Left ventricle myocardium inferior (tissue), 1 donor: ENCODE results near the gene BNIP1. TPM values are rescaled to one million over a fixed set of nuclear protein-coding genes. Genes with fewer than 3 reads are reported as not detected.
A peak's percentile ranks its signal among the peaks of the same experiment; 100 is the strongest.

Experiments used
- DNase-seq: peaks from one replicate; pipeline ENCODE4 v3.0.0-alpha.2; 2020
- H3K27ac ChIP-seq: fragments of 200-600 bp; replicated peaks from 2 replicates; pipeline ENCODE4 v1.8.0; 2021
- H3K27me3 ChIP-seq: fragments of 200-600 bp; 2 replicates; pipeline ENCODE4 v1.8.0; 2021; ENCODE audit warnings: low read depth
- H3K36me3 ChIP-seq: fragments of 200-600 bp; 2 replicates; pipeline ENCODE4 v1.8.0; 2021
- H3K4me1 ChIP-seq: fragments of 200-600 bp; 2 replicates; pipeline ENCODE4 v1.8.0; 2021
- H3K4me3 ChIP-seq: fragments of 200-600 bp; 2 replicates; pipeline ENCODE4 v1.8.0; 2021; ENCODE audit warnings: mild to moderate bottlenecking, moderate library complexity
- H3K9me3 ChIP-seq: fragments of 200-600 bp; replicated peaks from 2 replicates; pipeline ENCODE4 v1.8.0; 2021
- intact Hi-C: fragments of 100-400 bp; cut with micrococcal nuclease; formaldehyde crosslinking; loops from one replicate; pipeline ENCODE4 v1.11.0; 2022
- total RNA-seq: library from RNA; stranded (reverse); fragmentation: NEBNext Ultra II Directional; extraction: Animal tissue kit (Norgen Biotek cat#: 25700); gene quantifications from one replicate; pipeline ENCODE4 v1.2.1, GENCODE V29; 2021
- TF ChIP-seq, protein P1 (sequence below): fragments of 200-600 bp; IDR thresholded peaks from 2 replicates; pipeline ENCODE4 v1.8.0; 2021; ENCODE audit warnings: antibody characterized with exemption, mild to moderate bottlenecking, borderline replicate concordance
- donor health status: DM: no; HTN: yes; CAD: no; lungs with severe emphysema.

Gene BNIP1
- total RNA-seq, 1 donor from 2014 or later, result 11.7 TPM

DNA sequence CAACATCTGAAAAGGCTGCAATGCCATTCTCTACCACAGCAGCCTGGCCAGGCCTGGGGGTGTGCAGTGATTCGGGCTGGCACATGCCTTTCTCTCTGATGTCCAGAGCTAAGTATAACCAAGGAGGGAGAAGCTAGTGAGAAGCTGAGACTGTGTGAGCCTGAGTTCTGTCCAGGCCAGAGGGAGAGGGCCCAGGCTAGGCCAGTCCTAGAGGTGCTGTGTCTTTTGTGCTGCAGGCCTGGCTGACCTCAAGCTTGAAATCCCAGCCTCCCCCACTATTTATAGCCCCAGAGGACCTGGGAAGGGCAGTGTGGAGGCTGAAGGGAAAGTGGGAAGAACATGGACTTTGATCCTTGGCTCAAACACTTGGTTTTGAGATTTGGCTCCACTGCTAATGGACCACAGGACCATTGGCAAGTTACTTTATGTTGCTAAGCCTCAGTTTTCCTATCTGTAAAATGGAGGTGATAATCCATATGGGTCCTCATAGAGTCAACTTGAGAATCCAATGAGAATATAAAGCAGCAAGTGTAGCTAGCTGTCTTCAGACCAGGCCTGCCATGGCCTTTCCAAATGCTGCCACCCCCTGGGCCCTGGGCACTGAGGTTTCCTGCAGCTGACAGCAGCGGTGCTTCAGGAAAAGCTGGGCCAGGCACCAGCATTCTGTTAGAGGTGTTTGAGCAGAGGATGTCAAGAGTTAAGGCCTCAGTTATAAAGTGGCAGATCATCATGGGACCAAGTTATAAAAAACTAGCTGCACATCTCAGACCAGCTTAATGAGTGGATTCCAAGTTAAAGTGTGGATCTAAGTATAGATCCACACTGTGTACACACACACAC lies 21.1 kb downstream of the BNIP1 start:
- H3K9me3 ChIP-seq, result no peaks in the 10 kb centered on the region
- no peak overlapping the region for H3K4me3 ChIP-seq
- TF ChIP-seq, protein P1, sequence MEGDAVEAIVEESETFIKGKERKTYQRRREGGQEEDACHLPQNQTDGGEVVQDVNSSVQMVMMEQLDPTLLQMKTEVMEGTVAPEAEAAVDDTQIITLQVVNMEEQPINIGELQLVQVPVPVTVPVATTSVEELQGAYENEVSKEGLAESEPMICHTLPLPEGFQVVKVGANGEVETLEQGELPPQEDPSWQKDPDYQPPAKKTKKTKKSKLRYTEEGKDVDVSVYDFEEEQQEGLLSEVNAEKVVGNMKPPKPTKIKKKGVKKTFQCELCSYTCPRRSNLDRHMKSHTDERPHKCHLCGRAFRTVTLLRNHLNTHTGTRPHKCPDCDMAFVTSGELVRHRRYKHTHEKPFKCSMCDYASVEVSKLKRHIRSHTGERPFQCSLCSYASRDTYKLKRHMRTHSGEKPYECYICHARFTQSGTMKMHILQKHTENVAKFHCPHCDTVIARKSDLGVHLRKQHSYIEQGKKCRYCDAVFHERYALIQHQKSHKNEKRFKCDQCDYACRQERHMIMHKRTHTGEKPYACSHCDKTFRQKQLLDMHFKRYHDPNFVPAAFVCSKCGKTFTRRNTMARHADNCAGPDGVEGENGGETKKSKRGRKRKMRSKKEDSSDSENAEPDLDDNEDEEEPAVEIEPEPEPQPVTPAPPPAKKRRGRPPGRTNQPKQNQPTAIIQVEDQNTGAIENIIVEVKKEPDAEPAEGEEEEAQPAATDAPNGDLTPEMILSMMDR, result peak; percentile 35
- peak overlapping the region; percentile 88 for H3K27ac ChIP-seq
- no peaks in the 10 kb centered on the region for H3K27me3 ChIP-seq
- peaks cover 53% of the 10 kb centered on the region for H3K4me1 ChIP-seq
- intact Hi-C loops, result loop anchor here (10.0 kb wide), 1 partner anchor 119 kb away; no protein-coding TSS in a partner anchor
- DNase-seq, result peak; percentile 32
- H3K36me3 ChIP-seq, result peaks cover 38% of the 10 kb centered on the region

DNA sequence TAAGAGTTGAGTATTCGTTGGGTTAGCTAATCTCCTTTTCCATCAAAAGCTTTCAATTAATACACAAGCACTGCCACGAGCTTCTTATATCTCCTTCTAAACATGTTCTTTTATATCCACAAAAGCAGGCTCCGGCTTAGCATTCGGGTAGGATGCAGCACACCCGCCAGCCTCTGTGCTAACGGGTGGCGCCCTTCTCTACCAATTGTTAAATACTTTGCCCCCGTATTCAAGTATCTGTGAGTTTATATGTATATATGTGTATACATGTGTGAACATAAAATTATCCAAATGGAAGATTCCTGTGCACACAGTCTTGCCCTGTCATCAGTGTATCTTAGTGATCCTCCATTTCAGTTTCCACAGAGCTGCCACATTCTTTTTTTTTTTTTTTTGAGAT lies 27.8 kb downstream of the BNIP1 start:
- H3K9me3 ChIP-seq, result no peaks in the 10 kb centered on the region
- H3K4me3 ChIP-seq, result no peak overlapping the region
- H3K27me3 ChIP-seq, result no peaks in the 10 kb centered on the region
- TF ChIP-seq, protein P1, result no peak
- peaks cover 15% of the 10 kb centered on the region for H3K4me1 ChIP-seq
- DNase-seq, result no peak
- H3K27ac ChIP-seq, result no peak overlapping the region
- intact Hi-C loops, result no loop called here
- no peaks in the 10 kb centered on the region for H3K36me3 ChIP-seq

GRCh38 chr5:173175523-173175922 lies 31.2 kb downstream of the BNIP1 start:
- Histone ChIP-seq H3K4me3 (no peak overlapping the region), H3K27ac (no peak overlapping the region), H3K27me3 (no peaks in the 10 kb centered on the region), H3K4me1 (no peaks in the 10 kb centered on the region), H3K36me3 (no peaks in the 10 kb centered on the region), H3K9me3 (peaks cover 7% of the 10 kb centered on the region)
- intact Hi-C loops, result no loop called here
- no peak for DNase-seq
- TF ChIP-seq, protein P1, result no peak

- Histone ChIP-seq H3K36me3 (no peaks in the 10 kb centered on the region), H3K4me3 (no peak overlapping the region), H3K4me1 (no peaks in the 10 kb centered on the region), H3K9me3 (peaks cover 13% of the 10 kb centered on the region), H3K27me3 (no peaks in the 10 kb centered on the region), H3K27ac (no peak overlapping the region)
- no peak for DNase-seq
- TF ChIP-seq, protein P1, result no peak
- intact Hi-C loops, result no loop called here
Observed at GRCh38 chr5:173178369-173178910, 34.1 kb downstream of the BNIP1 start.

DNA sequence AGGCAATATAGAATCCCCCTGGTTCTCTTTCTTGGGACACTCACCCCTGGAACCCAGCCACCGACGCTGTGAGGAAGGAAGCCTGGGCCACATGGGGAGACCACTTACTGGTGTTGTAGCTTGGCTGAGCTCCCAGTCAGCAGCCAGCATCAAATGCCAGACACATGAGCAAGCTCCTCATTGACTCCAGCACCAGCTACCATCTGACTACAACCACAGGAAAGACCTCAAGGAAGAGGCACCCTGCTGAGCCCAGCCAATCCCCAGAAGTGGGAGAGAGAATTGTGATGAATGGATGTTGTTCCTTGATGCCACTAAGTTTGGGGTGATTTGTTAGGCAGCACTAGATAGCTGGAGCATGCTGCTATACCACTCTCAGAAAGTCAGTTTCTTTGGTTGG lies 36.0 kb downstream of the BNIP1 start:
- TF ChIP-seq, protein P1, result no peak
- H3K9me3 ChIP-seq, result peaks cover 13% of the 10 kb centered on the region
- no peak overlapping the region for H3K27ac ChIP-seq
- no peak overlapping the region for H3K4me3 ChIP-seq
- H3K4me1 ChIP-seq, result no peaks in the 10 kb centered on the region
- no peak for DNase-seq
- intact Hi-C loops, result no loop called here
- H3K36me3 ChIP-seq, result no peaks in the 10 kb centered on the region
- H3K27me3 ChIP-seq, result no peaks in the 10 kb centered on the region
